B cell (primary cell): ENCODE measurements around the gene PPP2CA. TPM values are rescaled to one million over a fixed set of nuclear protein-coding genes. Genes with fewer than 3 reads are reported as not detected.

ENCODE experiments used
- ATAC-seq: fragments of 200-7000 bp; cut with Tn5 transposase; one replicate; pipeline ENCODE4 v1.10.0; 2021; ENCODE audit warnings: low read depth, mild to moderate bottlenecking, moderate number of reproducible peaks, moderate library complexity
- CTCF ChIA-PET: fragments of 350-600 bp; sonication (Branson Sonifier 250); formaldehyde crosslinking; loops from one replicate; lab custom pipeline; 2021; ENCODE audit warnings: antibody characterized with exemption, inconsistent platforms; lab: Charles Lee
- POLR2A ChIA-PET: fragments of 350-600 bp; sonication (Branson Sonifier 250); formaldehyde crosslinking; loops from one replicate; lab custom pipeline; 2021; ENCODE audit warnings: antibody characterized with exemption; lab: Charles Lee
- DNase-seq: peaks from one replicate; pipeline ENCODE4 v3.0.0; 2013
- H2AFZ ChIP-seq: 2 replicates; pipeline ENCODE4 v1.6.1; 2012; ENCODE audit warnings: mild to moderate bottlenecking, low read depth, low read length; ENCODE audit not compliant: insufficient read depth, poor library complexity, severe bottlenecking
- H3K27ac ChIP-seq, 2 donors: 1 replicate in 1 of 2; 2 replicates in 1 of 2; pipeline ENCODE4 v1.5.1; 2012 to 2013; ENCODE audit warnings: low read length in 2 of 2, mild to moderate bottlenecking in 2 of 2, moderate library complexity in 1 of 2
- H3K27me3 ChIP-seq, 4 experiments: fragments of 200-600 bp in 1 of 4; sonication (generic) in 1 of 4; replicated peaks in 1 of 4; 1 replicate in 2 of 4; 2 replicates in 2 of 4; pipeline versions ENCODE4 v1.6.1 to v1.7.0; 2013 to 2016; ENCODE audit warnings: low read length in 3 of 4, mild to moderate bottlenecking in 2 of 4, mixed read lengths in 1 of 4, moderate library complexity in 1 of 4; ENCODE audit not compliant: insufficient read depth in 4 of 4, control insufficient read depth in 3 of 4; ENCODE audit errors: control extremely low read depth in 1 of 4
- H3K36me3 ChIP-seq, 2 experiments: replicated peaks in 1 of 2; 1 replicate in 1 of 2; 2 replicates in 1 of 2; pipeline versions ENCODE4 v1.6.1 to v1.7.1; 2013; ENCODE audit warnings: low read length in 1 of 2; ENCODE audit not compliant: insufficient read depth in 2 of 2, control insufficient read depth in 1 of 2; ENCODE audit errors: control extremely low read depth in 1 of 2, extremely low read depth in 1 of 2
- H3K4me1 ChIP-seq, 2 donors: fragments of 200-600 bp in 1 of 2; sonication (generic) in 1 of 2; 1 replicate in 1 of 2; 2 replicates in 1 of 2; pipeline versions ENCODE4 v1.5.1 to v1.6.1; 2013 to 2017; ENCODE audit warnings: low read length in 2 of 2; ENCODE audit not compliant: control insufficient read depth in 2 of 2, insufficient read depth in 2 of 2
- H3K4me2 ChIP-seq: replicated peaks from 2 replicates; pipeline ENCODE3; 2012; ENCODE audit warnings: mild to moderate bottlenecking, low read depth, low read length; ENCODE audit not compliant: poor library complexity, severe bottlenecking
- H3K4me3 ChIP-seq, 5 experiments: fragments of 200-600 bp in 1 of 5; sonication (generic) in 1 of 5; 1 replicate in 3 of 5; 2 replicates in 2 of 5; pipeline versions ENCODE4 v1.5.1 to v1.7.0; 2011 to 2016; ENCODE audit warnings: low read length in 4 of 5, mild to moderate bottlenecking in 4 of 5, low read depth in 2 of 5, control low read depth in 1 of 5, moderate library complexity in 1 of 5; ENCODE audit not compliant: insufficient read depth in 1 of 5; ENCODE audit errors: control extremely low read depth in 1 of 5, extremely low read depth in 1 of 5
- H3K79me2 ChIP-seq: fragments of 200-600 bp; sonication (generic); one replicate; pipeline ENCODE4 v1.6.0; 2016; ENCODE audit warnings: low read length; ENCODE audit not compliant: control insufficient read depth, insufficient read depth
- H3K9ac ChIP-seq: fragments of 200-600 bp; sonication (generic); 2 replicates; pipeline ENCODE4 v1.6.1; 2017; ENCODE audit warnings: mild to moderate bottlenecking, low read length, moderate library complexity
- H3K9me3 ChIP-seq, 3 donors: one replicate each; pipeline versions ENCODE4 v1.6.1 to v1.7.1; 2013; ENCODE audit warnings: low read length in 2 of 3; ENCODE audit not compliant: control insufficient read depth in 2 of 3, insufficient read depth in 1 of 3; ENCODE audit errors: control extremely low read depth in 1 of 3
- H4K20me1 ChIP-seq: 2 replicates; pipeline ENCODE4 v1.6.0; 2012; ENCODE audit warnings: mild to moderate bottlenecking, low read length; ENCODE audit not compliant: insufficient read depth, control insufficient read depth, poor library complexity, severe bottlenecking
- H3K27ac Mint-ChIP-seq: one replicate; pipeline ENCODE4 v1.8.0; 2021; ENCODE audit warnings: mixed read lengths
- H3K27me3 Mint-ChIP-seq: one replicate; pipeline ENCODE4 v1.8.0; 2021; ENCODE audit warnings: mixed read lengths
- H3K4me1 Mint-ChIP-seq: one replicate; pipeline ENCODE4 v1.8.0; 2021; ENCODE audit warnings: mixed read lengths
- H3K4me3 Mint-ChIP-seq: one replicate; pipeline ENCODE4 v1.8.0; 2021; ENCODE audit warnings: mixed read lengths
- H3K9me3 Mint-ChIP-seq: one replicate; pipeline ENCODE4 v1.8.0; 2022; ENCODE audit warnings: mixed read lengths; ENCODE audit not compliant: insufficient read depth
- EZH2 ChIP-seq: IDR thresholded peaks from 2 replicates; pipeline ENCODE4 v1.6.1; 2012; ENCODE audit warnings: borderline replicate concordance, low read depth, mild to moderate bottlenecking, moderate library complexity, low read length; ENCODE audit not compliant: insufficient read depth, poor library complexity, severe bottlenecking
- WGBS: methylation state at CpG from one replicate; pipeline ENCODE4 v1.1.5; 2013; ENCODE audit warnings: missing lambda C conversion rate; ENCODE audit not compliant: insufficient coverage; 5-methylcytosine and 5-hydroxymethylcytosine counted together
- intact Hi-C: fragments of 100-400 bp; cut with micrococcal nuclease; formaldehyde crosslinking; loops from one replicate; pipeline ENCODE4 v1.10.0; 2022
- polyA minus RNA-seq: library from RNA; depleted of rRNA, polyadenylated mRNA; stranded (reverse); fragments of >200 nt; gene quantifications from 2 replicates; pipeline ENCODE4 v1.2.3, GENCODE V29; 2012
- polyA plus RNA-seq: library from polyadenylated mRNA; depleted of rRNA; stranded (reverse); fragments of >200 nt; gene quantifications from 2 replicates; pipeline ENCODE4 v1.2.3, GENCODE V29; 2012
- total RNA-seq, 2 donors: library from RNA; stranded (reverse); fragments of 120-200 nt in 1 of 2; gene quantifications; 1 replicate in 1 of 2; 2 replicates in 1 of 2; pipeline versions ENCODE4 v1.2.3 to v1.2.4, GENCODE V29; 2013 to 2022
- TF ChIP-seq, protein P1 (sequence below): fragments of 200-600 bp; IDR thresholded peaks from one replicate; pipeline ENCODE4 v1.8.0; 2022; ENCODE audit warnings: antibody characterized with exemption, mild to moderate bottlenecking

Gene PPP2CA
- 86.2 and 100 TPM in 2 replicates for total RNA-seq
- 80.4 TPM for total RNA-seq (2013)
- polyA plus RNA-seq, result 82.3 and 377 TPM in 2 replicates
- 143 and 176 TPM in 2 replicates for polyA minus RNA-seq

DNA sequence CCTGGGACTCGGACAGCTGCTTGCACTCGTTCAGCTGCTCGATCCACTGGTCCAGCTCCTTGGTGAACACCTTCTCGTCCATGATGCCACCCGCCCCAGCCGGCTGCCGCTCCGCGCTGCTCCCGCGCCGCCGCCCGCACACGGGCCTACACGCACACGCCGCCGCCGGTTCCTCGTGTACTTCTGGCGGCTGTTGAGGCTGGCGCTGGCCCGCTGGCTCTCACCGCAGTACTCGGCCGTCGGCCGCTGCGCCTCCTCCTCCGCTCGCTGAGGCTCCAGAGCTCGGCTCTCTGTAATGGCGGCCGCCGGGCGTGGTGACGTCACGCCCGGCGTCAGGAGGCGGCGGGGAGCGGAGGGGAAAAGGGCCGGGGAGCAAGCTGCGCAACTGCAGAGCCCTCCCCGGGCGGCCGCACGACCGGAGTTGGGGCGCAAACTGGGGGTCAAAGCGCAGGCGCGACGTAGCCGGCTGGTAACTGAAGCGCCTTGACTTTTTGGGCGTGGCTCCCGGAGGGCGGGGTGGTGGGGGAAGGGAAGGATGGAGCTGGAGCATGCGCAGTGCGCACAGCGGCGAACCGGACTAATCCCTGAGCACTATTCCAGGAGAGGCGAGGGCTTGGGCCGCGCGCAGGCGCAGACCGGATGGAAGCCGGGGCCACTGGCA is at the start of gene PPP2CA:
TSS of gene PPP2CA (minus strand) at position 294 of the 661 bp plus-strand sequence. CDS start at position 82, 212 bp downstream.
- peak within 1 kb of the TSS; percentile 87 to 100 (median 98) for H3K4me3 ChIP-seq
- DNase-seq, result peak; percentile 100
- CTCF ChIA-PET, result interaction anchor here (0.7 to 3.3 kb wide), 15 partner anchors 11 to 761 kb away, joined by 3 to 15 read pairs (median 4); partner anchors contain the start of genes CDKN2AIPNL and JADE2
- under 1% methylated on average over 73 of the region's 73 CpGs for WGBS
- TF ChIP-seq, protein P1, sequence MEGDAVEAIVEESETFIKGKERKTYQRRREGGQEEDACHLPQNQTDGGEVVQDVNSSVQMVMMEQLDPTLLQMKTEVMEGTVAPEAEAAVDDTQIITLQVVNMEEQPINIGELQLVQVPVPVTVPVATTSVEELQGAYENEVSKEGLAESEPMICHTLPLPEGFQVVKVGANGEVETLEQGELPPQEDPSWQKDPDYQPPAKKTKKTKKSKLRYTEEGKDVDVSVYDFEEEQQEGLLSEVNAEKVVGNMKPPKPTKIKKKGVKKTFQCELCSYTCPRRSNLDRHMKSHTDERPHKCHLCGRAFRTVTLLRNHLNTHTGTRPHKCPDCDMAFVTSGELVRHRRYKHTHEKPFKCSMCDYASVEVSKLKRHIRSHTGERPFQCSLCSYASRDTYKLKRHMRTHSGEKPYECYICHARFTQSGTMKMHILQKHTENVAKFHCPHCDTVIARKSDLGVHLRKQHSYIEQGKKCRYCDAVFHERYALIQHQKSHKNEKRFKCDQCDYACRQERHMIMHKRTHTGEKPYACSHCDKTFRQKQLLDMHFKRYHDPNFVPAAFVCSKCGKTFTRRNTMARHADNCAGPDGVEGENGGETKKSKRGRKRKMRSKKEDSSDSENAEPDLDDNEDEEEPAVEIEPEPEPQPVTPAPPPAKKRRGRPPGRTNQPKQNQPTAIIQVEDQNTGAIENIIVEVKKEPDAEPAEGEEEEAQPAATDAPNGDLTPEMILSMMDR, result no peak
- no peak for TF ChIP-seq EZH2
- Mint-ChIP-seq H3K9me3 (no peaks in the 10 kb centered on the region), H3K4me1 (peaks cover 50% of the 10 kb centered on the region), H3K4me3 (peak within 1 kb of the TSS; percentile 94), H3K27me3 (no peaks in the 10 kb centered on the region), H3K27ac (peak within 1 kb of the TSS; percentile 99)
- H4K20me1 ChIP-seq, result peaks cover 18% of the 10 kb centered on the region
- H3K27me3 ChIP-seq, result no peaks in the 10 kb centered on the region
- POLR2A ChIA-PET, result interaction anchor here (0.6 to 2.9 kb wide), 13 partner anchors 10 to 679 kb away, joined by 3 to 35 read pairs (median 4); partner anchors contain the start of genes C5orf24, CAMLG, PCBD2 and SEC24A
- intact Hi-C loops, result loop anchor here (1.0 to 5.0 kb wide), 11 partner anchors 49 to 679 kb away; partner anchors contain the start of genes CAMLG, DDX46, JADE2 and PCBD2
- H3K36me3 ChIP-seq, result peaks cover 1 to 9% of the 10 kb centered on the region in 2 experiments
- peak within 1 kb of the TSS; percentile 89 for H3K4me2 ChIP-seq
- no peaks in the 10 kb centered on the region for H3K9me3 ChIP-seq
- peak within 1 kb of the TSS; percentile 100 for H3K9ac ChIP-seq
- H3K4me1 ChIP-seq, result peaks cover 35 to 36% of the 10 kb centered on the region in 2 donors
- ATAC-seq, result peak; percentile 77
- peak within 1 kb of the TSS; percentile 95 to 100 for H3K27ac ChIP-seq
- peak within 1 kb of the TSS; percentile 93 for H2AFZ ChIP-seq
- peaks cover 54% of the 10 kb centered on the region for H3K79me2 ChIP-seq
